Stomach smooth muscle (tissue), 2 donors: ENCODE results near the gene MANBA.

Experiments
- H3K27ac ChIP-seq: one replicate; pipeline ENCODE4 v1.7.0; 2013; ENCODE audit warnings: mild to moderate bottlenecking, low read length, inconsistent platforms
- H3K27me3 ChIP-seq, 2 donors: one replicate each; pipeline ENCODE4 v1.7.0; 2013; ENCODE audit warnings: low read length in 2 of 2; ENCODE audit not compliant: insufficient read depth in 2 of 2, control insufficient read depth in 1 of 2
- H3K36me3 ChIP-seq, 2 donors: one replicate each; pipeline ENCODE4 v1.7.0; 2013; ENCODE audit warnings: low read length in 2 of 2; ENCODE audit not compliant: control insufficient read depth in 2 of 2, insufficient read depth in 2 of 2
- H3K4me1 ChIP-seq: one replicate; pipeline ENCODE4 v1.7.0; 2013; ENCODE audit warnings: low read length; ENCODE audit not compliant: control insufficient read depth, insufficient read depth
- H3K4me3 ChIP-seq, 2 donors: one replicate each; pipeline ENCODE4 v1.7.0; 2013; ENCODE audit warnings: low read length in 2 of 2
- H3K9ac ChIP-seq, 2 donors: one replicate each; pipeline ENCODE4 v1.7.0; 2013; ENCODE audit warnings: low read length in 2 of 2, mild to moderate bottlenecking in 1 of 2
- H3K9me3 ChIP-seq, 2 donors: one replicate each; pipeline ENCODE4 v1.7.0; 2013; ENCODE audit warnings: low read length in 2 of 2; ENCODE audit not compliant: control insufficient read depth in 2 of 2
- donor health status: healthy.
- donor health status: Pancreatic carcinoma.

The MANBA gene

DNA sequence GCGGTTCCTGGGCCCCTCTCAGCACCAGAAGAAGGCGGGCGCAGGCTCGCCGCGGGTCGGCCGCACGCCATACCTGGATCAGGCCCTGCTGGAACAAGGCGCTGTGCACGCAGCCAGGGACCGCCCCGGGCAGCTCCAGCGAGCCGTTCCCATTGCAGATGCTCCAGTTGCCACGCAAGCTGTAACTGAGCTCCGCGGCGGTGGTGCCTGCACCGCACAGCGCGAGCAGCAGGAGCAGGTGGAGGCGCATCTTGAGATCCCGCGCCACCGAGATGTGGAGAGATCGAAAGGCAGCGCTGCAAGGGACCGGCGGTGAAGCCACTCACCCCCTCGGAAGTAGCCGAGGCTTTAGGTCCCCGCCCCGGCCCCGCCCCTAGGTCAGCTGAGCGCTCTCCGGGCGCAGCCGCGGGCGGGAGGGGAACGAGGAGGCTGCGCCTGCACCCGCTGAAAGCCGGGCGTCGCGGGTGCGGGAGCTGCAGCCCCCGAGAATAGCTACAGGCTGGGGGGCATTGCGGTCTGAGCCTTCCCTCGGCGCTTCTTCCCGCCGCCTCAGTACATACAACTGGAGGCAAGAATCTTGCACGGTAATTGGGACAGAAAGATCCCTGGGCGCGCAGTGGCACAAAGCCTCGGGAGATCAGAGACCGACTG lies at the start of gene MANBA:
MANBA (minus strand) TSS at position 324 of the 651 bp plus-strand sequence; CDS start at position 250, 74 bp downstream.
- H3K9me3 ChIP-seq = no peaks in the 10 kb centered on the region
- H3K4me3 ChIP-seq = peak within 1 kb of the TSS; percentile 96 to 97
- H3K4me1 ChIP-seq = peaks cover 11% of the 10 kb centered on the region
- H3K36me3 ChIP-seq = no peaks in the 10 kb centered on the region
- peaks cover 0 to 3% of the 10 kb centered on the region in 2 donors for H3K27me3 ChIP-seq
- H3K27ac ChIP-seq = peak within 1 kb of the TSS; percentile 62
- peak within 1 kb of the TSS; percentile 80 to 85 for H3K9ac ChIP-seq

DNA sequence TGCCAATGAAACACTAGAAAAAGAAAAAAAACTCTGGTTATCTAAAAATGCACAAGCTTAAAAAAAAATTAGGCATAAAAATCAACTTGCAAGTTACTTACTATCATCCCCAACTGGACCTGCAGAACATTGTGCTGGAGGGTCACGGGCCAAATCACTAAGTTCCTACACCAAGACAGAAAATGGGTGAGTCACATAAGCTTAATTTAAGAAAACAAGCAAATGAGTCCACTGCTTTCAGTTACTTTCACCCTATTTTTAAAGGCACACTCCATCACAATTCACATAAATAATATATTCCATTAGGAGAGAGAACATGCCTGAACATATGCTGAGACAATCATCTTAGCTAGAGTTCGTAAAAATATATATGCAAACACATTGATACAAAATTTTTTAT lies 48.9 kb upstream of the MANBA start:
- H3K4me3 ChIP-seq = no peak overlapping the region
- peaks cover 10% of the 10 kb centered on the region for H3K4me1 ChIP-seq
- H3K9ac ChIP-seq = no peak overlapping the region
- no peaks in the 10 kb centered on the region for H3K27me3 ChIP-seq
- no peaks in the 10 kb centered on the region for H3K9me3 ChIP-seq
- H3K27ac ChIP-seq = no peak overlapping the region
- H3K36me3 ChIP-seq = peaks cover 5 to 19% of the 10 kb centered on the region in 2 donors

DNA sequence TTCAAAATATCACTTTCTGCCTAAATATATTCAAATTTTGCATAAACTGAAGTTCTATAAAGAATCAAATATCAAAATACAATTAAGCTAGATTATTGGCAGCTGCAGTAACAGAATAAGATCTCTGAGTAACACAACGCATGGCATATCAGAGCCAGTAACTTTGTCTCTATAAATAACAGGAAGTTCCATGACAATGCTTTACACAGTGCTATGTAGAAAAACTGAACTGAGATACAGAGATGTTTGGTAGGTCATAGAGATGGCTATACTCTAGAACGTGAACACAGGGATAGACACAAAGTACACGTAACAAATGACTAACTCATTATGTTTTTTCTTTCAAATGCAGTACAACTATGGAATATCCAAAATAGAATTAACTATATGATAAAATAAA lies 48.4 kb upstream of the MANBA start:
- Histone ChIP-seq H3K9ac (no peak overlapping the region), H3K27me3 (no peaks in the 10 kb centered on the region), H3K27ac (no peak overlapping the region), H3K9me3 (no peaks in the 10 kb centered on the region), H3K4me3 (no peak overlapping the region), H3K4me1 (peaks cover 10% of the 10 kb centered on the region), H3K36me3 (peaks cover 5 to 19% of the 10 kb centered on the region in 2 donors)

DNA sequence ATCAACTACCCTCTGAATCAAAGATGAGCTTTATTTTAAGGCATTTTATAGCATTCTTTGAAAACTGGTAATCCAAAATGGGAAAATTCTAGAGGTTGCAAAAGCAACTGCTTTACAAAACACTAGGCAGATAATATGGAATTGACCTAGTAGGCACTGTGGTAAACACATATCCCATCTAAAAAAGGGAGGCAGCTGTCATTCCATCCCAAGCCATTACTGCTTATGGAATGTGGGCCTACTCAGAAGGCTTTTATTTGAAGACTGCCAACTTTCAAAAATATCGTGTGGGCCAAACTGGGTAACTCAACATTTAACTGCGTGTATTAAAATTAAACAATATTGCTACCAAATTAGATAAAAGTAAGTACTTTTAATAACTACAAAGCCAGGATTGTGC lies 47.2 kb upstream of the MANBA start:
- Histone ChIP-seq H3K36me3 (peaks cover 5 to 22% of the 10 kb centered on the region in 2 donors), H3K27me3 (no peaks in the 10 kb centered on the region), H3K27ac (no peak overlapping the region), H3K4me3 (no peak overlapping the region), H3K9me3 (no peaks in the 10 kb centered on the region), H3K9ac (no peak overlapping the region), H3K4me1 (peaks cover 10% of the 10 kb centered on the region)

DNA sequence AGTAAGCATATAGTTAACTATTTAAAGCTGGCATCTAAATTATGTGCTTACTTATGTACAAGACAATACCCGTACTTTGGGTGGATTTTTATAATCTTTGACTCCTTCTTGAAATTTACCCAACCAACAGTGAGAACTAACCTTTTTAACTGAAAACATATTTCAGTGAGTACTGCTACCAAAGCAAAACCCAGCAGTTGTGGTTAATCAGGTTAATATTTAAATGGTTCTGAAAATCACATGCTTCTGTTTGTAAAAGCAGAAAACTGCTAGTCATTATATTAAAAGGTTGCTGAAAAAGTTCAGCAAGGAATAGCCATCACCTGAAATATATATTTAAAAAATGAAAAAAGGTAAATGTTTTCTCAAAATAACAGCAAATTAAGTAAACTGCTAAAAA lies 46.6 kb upstream of the MANBA start:
- no peaks in the 10 kb centered on the region for H3K27me3 ChIP-seq
- H3K9ac ChIP-seq = no peak overlapping the region
- H3K27ac ChIP-seq = no peak overlapping the region
- no peak overlapping the region for H3K4me3 ChIP-seq
- H3K9me3 ChIP-seq = no peaks in the 10 kb centered on the region
- H3K36me3 ChIP-seq = peaks cover 5 to 22% of the 10 kb centered on the region in 2 donors
- peaks cover 10% of the 10 kb centered on the region for H3K4me1 ChIP-seq

DNA sequence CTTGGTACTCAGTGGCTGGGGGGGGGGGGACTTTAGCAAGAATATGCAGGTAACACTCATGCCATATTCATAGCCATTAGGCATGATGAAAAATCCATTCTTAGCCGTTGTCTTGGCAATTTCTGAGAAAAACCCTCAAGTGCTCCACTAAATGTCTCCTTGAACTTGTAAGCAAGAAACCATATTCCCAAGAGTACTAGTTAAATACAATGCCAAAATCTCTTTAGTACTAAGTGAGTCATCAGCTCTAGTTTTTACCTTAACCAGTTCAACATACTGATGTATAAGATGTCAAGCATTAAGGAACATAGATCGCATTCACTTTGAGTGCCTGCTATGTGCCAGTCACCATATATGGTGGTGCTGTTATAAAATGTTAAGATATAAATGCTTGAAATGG lies 39.0 kb upstream of the MANBA start:
- Histone ChIP-seq H3K27me3 (no peaks in the 10 kb centered on the region), H3K4me1 (no peaks in the 10 kb centered on the region), H3K4me3 (no peak overlapping the region), H3K9me3 (no peaks in the 10 kb centered on the region), H3K9ac (no peak overlapping the region), H3K36me3 (peaks cover 18 to 40% of the 10 kb centered on the region in 2 donors), H3K27ac (no peak overlapping the region)

DNA sequence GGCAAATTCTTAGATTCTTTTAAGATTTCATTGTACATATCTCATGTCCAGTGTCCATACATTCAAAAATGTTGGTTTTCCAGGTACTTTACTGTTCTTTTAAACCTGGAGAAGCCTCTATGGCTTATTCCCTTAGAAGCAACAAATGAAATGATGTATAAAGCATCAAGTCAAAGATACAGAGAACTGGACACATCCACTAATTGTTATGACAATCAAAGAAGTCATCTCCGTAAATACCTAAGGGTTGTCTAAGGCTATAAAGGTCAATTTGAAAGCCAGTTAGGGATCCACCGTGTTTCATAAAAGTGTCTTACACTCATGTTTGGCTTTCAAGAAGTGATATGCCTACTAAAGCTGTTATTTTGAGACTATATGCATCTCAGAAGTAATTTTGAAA lies 34.2 kb upstream of the MANBA start:
- H3K36me3 ChIP-seq = peaks cover 14 to 31% of the 10 kb centered on the region in 2 donors
- H3K4me3 ChIP-seq = no peak overlapping the region
- no peaks in the 10 kb centered on the region for H3K4me1 ChIP-seq
- no peak overlapping the region for H3K9ac ChIP-seq
- no peaks in the 10 kb centered on the region for H3K9me3 ChIP-seq
- H3K27ac ChIP-seq = no peak overlapping the region
- no peaks in the 10 kb centered on the region for H3K27me3 ChIP-seq

DNA sequence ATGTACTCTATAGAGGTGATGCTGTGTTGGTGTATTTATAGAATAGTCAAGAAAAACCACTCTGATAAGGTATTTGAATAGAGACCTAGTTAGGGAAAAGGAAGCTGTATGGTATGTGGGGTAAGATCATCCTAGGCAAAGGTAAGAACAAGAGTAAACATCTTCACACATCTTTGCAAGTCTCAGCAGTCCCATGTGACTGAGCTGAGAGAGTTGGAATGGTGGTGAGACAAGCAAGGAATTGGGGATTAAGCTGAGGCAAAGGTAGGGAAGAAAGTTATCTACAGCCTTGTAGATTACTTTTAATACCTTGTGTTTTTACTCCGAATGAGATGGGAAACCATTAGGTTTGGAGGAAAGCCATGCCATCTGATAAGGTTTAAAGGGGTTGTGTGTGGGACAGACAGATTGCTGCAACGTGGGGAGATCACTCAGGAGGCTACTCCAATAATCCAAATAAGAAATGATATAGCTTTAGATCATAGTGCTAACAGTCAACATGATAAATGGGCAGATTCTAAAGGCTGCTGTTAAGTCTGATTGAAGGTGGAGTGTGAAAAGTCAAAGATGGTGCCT lies 31.7 kb upstream of the MANBA start:
- H3K4me1 ChIP-seq = no peaks in the 10 kb centered on the region
- no peak overlapping the region for H3K4me3 ChIP-seq
- H3K36me3 ChIP-seq = peaks cover 5 to 14% of the 10 kb centered on the region in 2 donors
- no peaks in the 10 kb centered on the region for H3K9me3 ChIP-seq
- no peak overlapping the region for H3K9ac ChIP-seq
- H3K27me3 ChIP-seq = no peaks in the 10 kb centered on the region
- H3K27ac ChIP-seq = no peak overlapping the region

DNA sequence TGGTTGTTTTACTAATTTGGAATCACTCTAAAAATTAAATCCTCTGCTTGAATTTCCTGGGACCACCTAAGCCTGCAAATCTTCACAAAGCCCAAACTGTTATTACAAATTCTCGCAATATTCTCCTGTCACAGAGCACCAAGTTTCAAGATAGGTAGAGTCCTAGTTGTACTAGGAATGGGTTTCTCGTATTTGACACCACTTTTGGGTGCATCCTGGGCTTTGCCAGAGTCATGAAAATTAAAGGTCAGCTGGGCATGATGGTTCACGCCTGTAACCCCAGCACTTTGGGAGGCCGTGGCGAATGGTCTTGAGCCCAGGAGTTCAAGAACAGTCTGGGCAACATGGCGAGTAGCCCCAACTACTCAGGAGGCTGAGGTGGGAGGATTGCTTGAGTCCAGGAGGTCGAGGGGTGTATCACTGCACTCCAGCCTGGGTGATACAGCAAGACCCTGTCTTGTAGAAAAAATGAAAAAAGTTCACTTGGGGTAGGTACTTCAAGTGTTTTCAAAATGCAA lies 30.6 kb upstream of the MANBA start:
- Histone ChIP-seq H3K27ac (no peak overlapping the region), H3K36me3 (peaks cover 3 to 17% of the 10 kb centered on the region in 2 donors), H3K9me3 (no peaks in the 10 kb centered on the region), H3K27me3 (no peaks in the 10 kb centered on the region), H3K4me3 (no peak overlapping the region), H3K9ac (no peak overlapping the region), H3K4me1 (no peaks in the 10 kb centered on the region)

DNA sequence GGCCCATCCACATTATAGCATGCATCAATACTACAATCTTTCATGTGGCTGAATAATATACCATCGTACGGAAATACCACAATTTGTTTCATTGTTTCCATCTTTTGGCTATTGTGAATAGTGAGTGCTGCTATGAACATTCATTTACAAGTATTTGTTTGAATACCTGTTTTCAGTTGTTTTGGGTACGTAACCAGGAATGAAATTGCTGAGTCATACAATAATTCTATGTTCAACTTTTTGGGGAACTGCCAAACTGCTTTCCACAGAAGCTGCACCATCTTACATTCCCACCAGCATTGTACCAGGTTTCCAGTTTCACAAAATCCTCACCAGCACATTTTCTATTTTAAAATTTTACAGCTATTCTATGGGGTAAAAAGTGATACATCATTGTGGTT lies 28.5 kb upstream of the MANBA start:
- Histone ChIP-seq H3K9ac (no peak overlapping the region), H3K36me3 (peaks cover 0 to 7% of the 10 kb centered on the region in 2 donors), H3K9me3 (no peaks in the 10 kb centered on the region), H3K27me3 (no peaks in the 10 kb centered on the region), H3K27ac (no peak overlapping the region), H3K4me1 (no peaks in the 10 kb centered on the region), H3K4me3 (no peak overlapping the region)

DNA sequence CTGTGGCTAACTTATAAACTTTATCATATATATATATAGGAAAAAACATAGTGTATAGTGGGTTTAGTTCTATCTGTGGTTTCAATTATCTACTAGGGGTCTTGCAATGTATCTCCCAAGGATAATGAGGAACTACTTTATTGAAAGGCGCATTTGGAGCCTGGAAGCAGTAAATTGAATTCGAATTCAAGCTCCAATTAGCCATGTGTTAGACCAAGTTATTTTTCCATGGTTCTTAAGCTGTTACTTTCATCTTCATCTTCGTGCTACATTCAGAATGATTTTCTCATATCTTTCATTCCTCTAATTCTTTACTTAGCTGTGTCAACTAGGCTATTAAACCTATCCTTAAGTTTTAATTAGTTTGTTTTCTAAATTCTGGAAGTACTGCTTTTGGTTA lies 27.2 kb upstream of the MANBA start:
- Histone ChIP-seq H3K9me3 (no peaks in the 10 kb centered on the region), H3K36me3 (peaks cover 0 to 4% of the 10 kb centered on the region in 2 donors), H3K4me1 (no peaks in the 10 kb centered on the region), H3K4me3 (no peak overlapping the region), H3K9ac (no peak overlapping the region), H3K27ac (no peak overlapping the region), H3K27me3 (no peaks in the 10 kb centered on the region)
